HepG2 (cell line): ENCODE measurements around the gene GOLGA6D. TPM values are rescaled to one million over a fixed set of nuclear protein-coding genes. Genes with fewer than 3 reads are reported as not detected.

Experiments
- ARID2 ChIP-seq: sonication (generic); formaldehyde crosslinking; IDR thresholded peaks from 2 replicates; pipeline ENCODE4 v1.8.1; 2022; ENCODE audit warnings: mild to moderate bottlenecking, missing genetic modification reagents, borderline replicate concordance
- ARNT ChIP-seq: fragments of 450-650 bp; IDR thresholded peaks from 2 replicates; pipeline ENCODE4 v1.6.1; 2017
- CCAR2 ChIP-seq: fragments of 200-400 bp; formaldehyde crosslinking; optimal IDR thresholded peaks from 2 replicates; pipeline ENCODE3; 2018; ENCODE audit warnings: low read depth, mild to moderate bottlenecking, low read length, moderate library complexity
- CENPT ChIP-seq: sonication (generic); formaldehyde crosslinking; IDR thresholded peaks from 2 replicates; pipeline ENCODE4 v1.8.0; 2022; ENCODE audit warnings: low read depth, mild to moderate bottlenecking, moderate library complexity, missing genetic modification reagents
- E2F1 ChIP-seq: sonication (generic); formaldehyde crosslinking; IDR thresholded peaks from 2 replicates; pipeline ENCODE4 v1.5.0; 2020; ENCODE audit warnings: missing genetic modification reagents
- E2F5 ChIP-seq: sonication (generic); formaldehyde crosslinking; conservative IDR thresholded peaks from 2 replicates; pipeline ENCODE4 v1.4.0; 2020; ENCODE audit warnings: missing genetic modification reagents
- ESRRA ChIP-seq: sonication (generic); formaldehyde crosslinking; IDR thresholded peaks from 2 replicates; pipeline ENCODE4 v1.5.1; 2020; ENCODE audit warnings: mild to moderate bottlenecking, low read depth, missing genetic modification reagents
- FOXA3 ChIP-seq: IDR thresholded peaks from 2 replicates; pipeline ENCODE4 v1.6.1; 2016; ENCODE audit warnings: missing genetic modification reagents, missing compliant biosample characterization
- HHEX ChIP-seq: IDR thresholded peaks from 2 replicates; pipeline ENCODE4 v1.6.1; 2016; ENCODE audit warnings: control low read depth
- IRF1 ChIP-seq: sonication (generic); formaldehyde crosslinking; IDR thresholded peaks from 2 replicates; pipeline ENCODE4 v1.4.0; 2020; ENCODE audit warnings: low read depth, mild to moderate bottlenecking, missing genetic modification reagents
- MEF2D ChIP-seq: sonication (generic); formaldehyde crosslinking; IDR thresholded peaks from 2 replicates; pipeline ENCODE4 v1.5.1; 2020; ENCODE audit warnings: mild to moderate bottlenecking, missing genetic modification reagents
- MYC ChIP-seq: sonication (generic); formaldehyde crosslinking; IDR thresholded peaks from 2 replicates; pipeline ENCODE4 v1.9.0; 2021; ENCODE audit warnings: missing genetic modification reagents, borderline replicate concordance
- NFKB2 ChIP-seq: sonication (generic); formaldehyde crosslinking; IDR thresholded peaks from 2 replicates; pipeline ENCODE4 v1.4.0; 2020; ENCODE audit warnings: missing genetic modification reagents, borderline replicate concordance
- NRL ChIP-seq: sonication (generic); formaldehyde crosslinking; IDR thresholded peaks from 2 replicates; pipeline ENCODE4 v1.5.0; 2020; ENCODE audit warnings: missing genetic modification reagents, mild to moderate bottlenecking, moderate library complexity, borderline replicate concordance
- SATB2 ChIP-seq: sonication (generic); formaldehyde crosslinking; IDR thresholded peaks from 2 replicates; pipeline ENCODE4 v1.5.0; 2020; ENCODE audit warnings: missing genetic modification reagents
- SIN3A ChIP-seq: IDR thresholded peaks from 2 replicates; pipeline ENCODE4 v1.6.1; 2011; ENCODE audit warnings: low read depth, mild to moderate bottlenecking, control low read depth, low read length, borderline replicate concordance
- SIN3B ChIP-seq: fragments of 150-350 bp; IDR thresholded peaks from 2 replicates; pipeline ENCODE4 v1.6.1; 2014; ENCODE audit warnings: low read length
- SRSF9 ChIP-seq: fragments of 200-400 bp; formaldehyde crosslinking; IDR thresholded peaks from 2 replicates; pipeline ENCODE4 v1.6.1; 2018; ENCODE audit warnings: borderline replicate concordance, mild to moderate bottlenecking, low read depth, low read length; ENCODE audit not compliant: insufficient read depth, poor library complexity, severe bottlenecking
- THAP8 ChIP-seq: sonication (generic); formaldehyde crosslinking; IDR thresholded peaks from 2 replicates; pipeline ENCODE4 v1.5.1; 2020; ENCODE audit warnings: missing genetic modification reagents, mild to moderate bottlenecking, borderline replicate concordance
- TMF1 ChIP-seq: sonication (generic); formaldehyde crosslinking; IDR thresholded peaks from 2 replicates; pipeline ENCODE4 v1.8.1; 2022; ENCODE audit warnings: low read depth, missing genetic modification reagents
- ZBTB38 ChIP-seq: sonication (generic); formaldehyde crosslinking; IDR thresholded peaks from 2 replicates; pipeline ENCODE4 v1.5.1; 2020; ENCODE audit warnings: mild to moderate bottlenecking, missing genetic modification reagents
- ZFP91 ChIP-seq: sonication (generic); formaldehyde crosslinking; IDR thresholded peaks from 2 replicates; pipeline ENCODE4 v1.9.0; 2022; ENCODE audit warnings: missing genetic modification reagents, mild to moderate bottlenecking, borderline replicate concordance
- ZNF619 ChIP-seq: sonication (generic); formaldehyde crosslinking; IDR thresholded peaks from 2 replicates; pipeline ENCODE4 v1.4.0; 2020; ENCODE audit warnings: mild to moderate bottlenecking, missing genetic modification reagents
- ZNF713 ChIP-seq: sonication (generic); formaldehyde crosslinking; IDR thresholded peaks from 2 replicates; pipeline ENCODE4 v1.4.0; 2020; ENCODE audit warnings: mild to moderate bottlenecking, missing genetic modification reagents
- ZNF761 ChIP-seq: sonication (generic); formaldehyde crosslinking; conservative IDR thresholded peaks from 2 replicates; pipeline ENCODE4 v1.4.0; 2020; ENCODE audit warnings: mild to moderate bottlenecking, missing genetic modification reagents
- ZNF780A ChIP-seq: sonication (generic); formaldehyde crosslinking; IDR thresholded peaks from 2 replicates; pipeline ENCODE4 v1.8.0; 2022; ENCODE audit warnings: mild to moderate bottlenecking, missing genetic modification reagents, moderate library complexity
- polyA plus RNA-seq, 8 experiments: library from polyadenylated mRNA; depleted of rRNA in 3 of 8; stranded (reverse) in 7 of 8; unstranded in 1 of 8; fragments of >200 nt; fragmentation: Illumina TruSeq in 4 of 8; extraction: Trizol in 4 of 8; gene quantifications; 2 replicates each; pipeline versions ENCODE4 v1.2.1 to v1.2.3, GENCODE V29; 2011 to 2016; ENCODE audit warnings: low read depth in 4 of 8, missing spikeins in 1 of 8, mixed read lengths in 1 of 8; ENCODE audit not compliant: insufficient read depth in 1 of 8
- total RNA-seq, 5 experiments: library from RNA; depleted of rRNA; stranded (reverse); fragments of >200 nt; fragmentation: Illumina TruSeq; extraction: Trizol; gene quantifications; 2 replicates each; pipeline ENCODE4 v1.2.3, GENCODE V29; 2016; ENCODE audit warnings: low read depth in 1 of 5

GOLGA6D gene
- total and polyA plus RNA-seq, 2 of the 13 experiments (the other 11 are each of a cell fraction or from before 2014, with no cell fraction given), result 0.04 TPM; not detected in 1

- TF ChIP-seq ZFP91 (CRISPR knock-in tag) (peak; percentile 81), NRL (peak; percentile 86; the same call in 1 of the 2 replicates), MEF2D (CRISPR knock-in tag) (0 out of 2 replicates have a peak, but pooled peaks have one; percentile 73), ZNF761 (CRISPR knock-in tag) (no peak; the same call in 1 of the 2 replicates), CENPT (CRISPR knock-in tag) (0 out of 2 replicates have a peak, but pooled peaks have one; percentile 60), HHEX (CRISPR knock-in tag) (no peak), SIN3A (peak; percentile 96), ZNF713 (CRISPR knock-in tag) (0 out of 2 replicates have a peak, but pooled peaks have one; percentile 47), E2F1 (CRISPR knock-in tag) (peak; percentile 97), ESRRA (CRISPR knock-in tag) (no peak), IRF1 (CRISPR knock-in tag) (no peak), THAP8 (CRISPR knock-in tag) (no peak; the same call in 1 of the 2 replicates), ZNF780A (CRISPR knock-in tag) (no peak), SATB2 (CRISPR knock-in tag) (no peak), SIN3B (peak; percentile 91), SRSF9 (no peak), ZNF619 (peak; percentile 86; the same call in 1 of the 2 replicates), CCAR2 (no peak), MYC (CRISPR knock-in tag) (peak; percentile 74; the same call in 1 of the 2 replicates), ARID2 (CRISPR knock-in tag) (no peak), NFKB2 (CRISPR knock-in tag) (peak; percentile 84; the same call in 1 of the 2 replicates), TMF1 (CRISPR knock-in tag) (no peak), ARNT (no peak), FOXA3 (peak; percentile 71), ZBTB38 (CRISPR knock-in tag) (peak; percentile 41), E2F5 (CRISPR knock-in tag) (peak; percentile 85; the same call in 1 of the 2 replicates)
Observed at GRCh38 chr15:75335705-75336355, 53.2 kb downstream of the GOLGA6D start, which contains the start of gene COMMD4 (continued).
